ENCODE results near the gene ATOH7. TPM values are rescaled to one million over a fixed set of nuclear protein-coding genes. Genes with fewer than 3 reads are reported as not detected.

ATOH7 gene
- total RNA-seq, 1 experiment from 2014 or later = not detected

- Histone ChIP-seq H3K4me3 (replicated peaks in 1 of 2; ENCODE audit: low read depth in 1 of 2, low read length in 2 of 2) (no peak overlapping the region), H3K36me3 (ENCODE audit: control insufficient read depth in 1 of 2, insufficient read depth in 2 of 2, low read length in 2 of 2) (no peaks in the 10 kb centered on the region), H2AFZ (ENCODE audit: low read depth, low read length, poor library complexity, severe bottlenecking) (no peak overlapping the region), H3K79me2 (ENCODE audit: insufficient read depth, low read length) (no peaks in the 10 kb centered on the region), H3K9ac (ENCODE audit: low read length) (no peak overlapping the region), H3K27me3 (ENCODE audit: insufficient read depth, low read length) (no peaks in the 10 kb centered on the region), H3K4me1 (ENCODE audit: control insufficient read depth in 1 of 2, insufficient read depth in 2 of 2, low read length in 2 of 2) (no peaks in the 10 kb centered on the region), H4K20me1 (ENCODE audit: insufficient read depth) (no peaks in the 10 kb centered on the region), H3K9me3 (ENCODE audit: control insufficient read depth in 1 of 2, insufficient read depth in 1 of 2, low read depth in 1 of 2, low read length in 2 of 2) (no peaks in the 10 kb centered on the region), H3K9me2 (ENCODE audit: insufficient read depth) (no peaks in the 10 kb centered on the region), H3K27ac (ENCODE audit: low read depth, low read length) (no peak overlapping the region), H3K4me2 (ENCODE audit: low read length) (no peak overlapping the region)
- ChIA-PET CTCF (interaction anchor here (2.2 kb wide), 1 partner anchor 12 kb away, joined by 13 read pairs; no protein-coding TSS in a partner anchor), POLR2A (no interaction called here), RAD21 (ENCODE audit: low non-redundant PET in 1 of 2, low total read pairs in 2 of 2, uncharacterized antibody in 2 of 2, unreplicated experiment in 2 of 2) (no interaction called here)
- TF ChIP-seq FOSL1 (IDR thresholded peaks at IDR 0.05; ENCODE audit: low read depth) = no peak
- TF ChIP-seq JUND (IDR thresholded peaks at IDR 0.05) = no peak
- no peak for TF ChIP-seq ZBTB33 (IDR thresholded peaks at IDR 0.05; ENCODE audit: extremely low read depth, insufficient replicate concordance, low read length)
- TF ChIP-seq EZH2phosphoT487 (IDR thresholded peaks at IDR 0.05; ENCODE audit: borderline replicate concordance) = no peak
- no peak for TF ChIP-seq CEBPB (IDR thresholded peaks at IDR 0.05; ENCODE audit: low read depth)
- TF ChIP-seq MAX (IDR thresholded peaks at IDR 0.05) = no peak
- TF ChIP-seq SP1 (IDR thresholded peaks at IDR 0.05; ENCODE audit: low read depth) = no peak
- TF ChIP-seq SIN3A (IDR thresholded peaks at IDR 0.05; ENCODE audit: low read depth) = no peak
- TF ChIP-seq REST (IDR thresholded peaks at IDR 0.05; ENCODE audit: low read depth) = no peak
- TF ChIP-seq POLR2A (IDR thresholded peaks at IDR 0.05; ENCODE audit: borderline replicate concordance, extremely low read depth, insufficient read depth, insufficient read length) = no peak
- no peak for TF ChIP-seq TCF7L2 (IDR thresholded peaks at IDR 0.05; ENCODE audit: borderline replicate concordance, extremely low read depth, insufficient read depth, insufficient read length)
- TF ChIP-seq ATF3 (IDR thresholded peaks at IDR 0.05) = no peak
- TF ChIP-seq EGR1 (IDR thresholded peaks at IDR 0.05; ENCODE audit: low read depth) = no peak
- TF ChIP-seq EZH2 (IDR thresholded peaks at IDR 0.05) = no peak
- no peak for TF ChIP-seq POLR2AphosphoS5 (IDR thresholded peaks at IDR 0.05; ENCODE audit: low read depth, low read length)
- TF ChIP-seq SRF (IDR thresholded peaks at IDR 0.05; ENCODE audit: low read depth) = no peak
- TF ChIP-seq RAD21 (IDR thresholded peaks at IDR 0.05; ENCODE audit: low read depth) = no peak
- no peak for TF ChIP-seq ELF1 (IDR thresholded peaks at IDR 0.05; ENCODE audit: borderline replicate concordance, low read depth)
- no peak for TF ChIP-seq CBX3 (IDR thresholded peaks at IDR 0.05; ENCODE audit: low read depth)
- TF ChIP-seq ZFX (IDR thresholded peaks at IDR 0.05) = no peak
- ATAC-seq (no peak), DNase-seq (ENCODE audit: low read depth, low spot score) (no peak)
- BruUV-seq (replicated peaks) = no TSS peak
- intact Hi-C loops (cut with micrococcal nuclease) = no loop called here
Measured at GRCh38 chr10:68224810-68225209, 7.1 kb downstream of the ATOH7 start.
